ENCODE measurements around the gene HEPACAM2. TPM values are rescaled to one million over a fixed set of nuclear protein-coding genes. Genes with fewer than 3 reads are reported as not detected.

The HEPACAM2 gene
- total RNA-seq, 2 donors from 2014 or later, result 0.41 to 0.45 TPM

GRCh38 chr7:93205046-93205445 lies 21.2 kb downstream of the HEPACAM2 start:
- Histone ChIP-seq H3K27ac (no peak overlapping the region), H3K4me1 (replicated peaks) (peaks cover 9% of the 10 kb centered on the region), H3K36me3 (no peaks in the 10 kb centered on the region), H3K9me3 (no peaks in the 10 kb centered on the region), H3K27me3 (replicated peaks; ENCODE audit: insufficient read depth) (no peaks in the 10 kb centered on the region), H3K4me3 (no peak overlapping the region)
- TF ChIP-seq POLR2A (IDR thresholded peaks at IDR 0.05), result no peak
- TF ChIP-seq, protein P1, sequence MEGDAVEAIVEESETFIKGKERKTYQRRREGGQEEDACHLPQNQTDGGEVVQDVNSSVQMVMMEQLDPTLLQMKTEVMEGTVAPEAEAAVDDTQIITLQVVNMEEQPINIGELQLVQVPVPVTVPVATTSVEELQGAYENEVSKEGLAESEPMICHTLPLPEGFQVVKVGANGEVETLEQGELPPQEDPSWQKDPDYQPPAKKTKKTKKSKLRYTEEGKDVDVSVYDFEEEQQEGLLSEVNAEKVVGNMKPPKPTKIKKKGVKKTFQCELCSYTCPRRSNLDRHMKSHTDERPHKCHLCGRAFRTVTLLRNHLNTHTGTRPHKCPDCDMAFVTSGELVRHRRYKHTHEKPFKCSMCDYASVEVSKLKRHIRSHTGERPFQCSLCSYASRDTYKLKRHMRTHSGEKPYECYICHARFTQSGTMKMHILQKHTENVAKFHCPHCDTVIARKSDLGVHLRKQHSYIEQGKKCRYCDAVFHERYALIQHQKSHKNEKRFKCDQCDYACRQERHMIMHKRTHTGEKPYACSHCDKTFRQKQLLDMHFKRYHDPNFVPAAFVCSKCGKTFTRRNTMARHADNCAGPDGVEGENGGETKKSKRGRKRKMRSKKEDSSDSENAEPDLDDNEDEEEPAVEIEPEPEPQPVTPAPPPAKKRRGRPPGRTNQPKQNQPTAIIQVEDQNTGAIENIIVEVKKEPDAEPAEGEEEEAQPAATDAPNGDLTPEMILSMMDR (IDR thresholded peaks at IDR 0.05), result no peak
- 36% methylated on average over 2 of the region's 2 CpGs for WGBS
- no peak for DNase-seq (ENCODE audit: low spot score)
- intact Hi-C loops (cut with DNase I), result no loop called here

DNA sequence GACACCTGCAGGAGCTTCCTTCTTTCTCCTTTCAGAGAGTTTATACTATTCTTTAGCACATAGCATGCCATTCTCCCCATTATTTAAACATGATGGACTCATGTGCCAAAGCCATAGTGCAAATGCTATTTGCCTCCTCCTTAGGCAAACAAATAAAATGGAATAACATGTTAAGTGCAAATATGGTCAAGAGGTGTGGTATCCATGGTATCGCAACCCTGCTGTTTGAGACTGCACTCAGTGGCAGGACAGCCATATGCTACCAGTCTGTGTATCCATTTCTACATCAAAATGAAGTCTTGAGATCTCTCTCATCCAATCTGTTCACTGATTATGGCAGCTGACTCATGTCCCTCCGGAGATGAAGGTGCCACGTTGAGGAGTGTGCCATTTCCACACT lies 22.8 kb downstream of the HEPACAM2 start:
- H3K4me3 ChIP-seq, result no peak overlapping the region
- DNase-seq (ENCODE audit: low spot score), result peak; percentile 54
- H3K4me1 ChIP-seq (replicated peaks), result peaks cover 9% of the 10 kb centered on the region
- 53% methylated on average over 3 of the region's 3 CpGs for WGBS
- H3K27ac ChIP-seq, result no peak overlapping the region
- H3K27me3 ChIP-seq (replicated peaks; ENCODE audit: insufficient read depth), result no peaks in the 10 kb centered on the region
- intact Hi-C loops (cut with DNase I), result no loop called here
- no peaks in the 10 kb centered on the region for H3K36me3 ChIP-seq
- no peak for TF ChIP-seq POLR2A (IDR thresholded peaks at IDR 0.05)
- peak; percentile 87 for TF ChIP-seq POLR2AphosphoS5 (IDR thresholded peaks at IDR 0.05)
- H3K9me3 ChIP-seq, result no peaks in the 10 kb centered on the region

- DNase-seq (ENCODE audit: low spot score), result no peak
Measured at GRCh38 chr7:93202594-93203250, 23.5 kb downstream of the HEPACAM2 start.

GRCh38 chr7:93198472-93198871 lies 27.8 kb downstream of the HEPACAM2 start:
- Histone ChIP-seq H3K36me3 (no peaks in the 10 kb centered on the region), H3K4me1 (replicated peaks) (peaks cover 5% of the 10 kb centered on the region), H3K27ac (no peak overlapping the region), H3K9me3 (no peaks in the 10 kb centered on the region), H3K27me3 (replicated peaks; ENCODE audit: insufficient read depth) (no peaks in the 10 kb centered on the region), H3K4me3 (no peak overlapping the region)
- TF ChIP-seq POLR2A (IDR thresholded peaks at IDR 0.05) (no peak), POLR2AphosphoS5 (IDR thresholded peaks at IDR 0.05) (no peak)
- TF ChIP-seq, protein P1 (IDR thresholded peaks at IDR 0.05), result no peak
- intact Hi-C loops (cut with DNase I), result no loop called here
- no peak for DNase-seq (ENCODE audit: low spot score)

More at GRCh38 chr7:93202594-93203250, 23.5 kb downstream of the HEPACAM2 start:
- Histone ChIP-seq H3K4me1 (replicated peaks) (peaks cover 9% of the 10 kb centered on the region), H3K36me3 (no peaks in the 10 kb centered on the region), H3K27me3 (replicated peaks; ENCODE audit: insufficient read depth) (no peaks in the 10 kb centered on the region), H3K9me3 (no peaks in the 10 kb centered on the region), H3K27ac (no peak overlapping the region), H3K4me3 (no peak overlapping the region)
- 68% methylated on average over 5 of the region's 5 CpGs for WGBS
- no peak for TF ChIP-seq POLR2A (IDR thresholded peaks at IDR 0.05)
- TF ChIP-seq POLR2AphosphoS5 (IDR thresholded peaks at IDR 0.05), result no peak
- TF ChIP-seq, protein P1 (IDR thresholded peaks at IDR 0.05), result no peak
- intact Hi-C loops (cut with DNase I), result no loop called here

DNA sequence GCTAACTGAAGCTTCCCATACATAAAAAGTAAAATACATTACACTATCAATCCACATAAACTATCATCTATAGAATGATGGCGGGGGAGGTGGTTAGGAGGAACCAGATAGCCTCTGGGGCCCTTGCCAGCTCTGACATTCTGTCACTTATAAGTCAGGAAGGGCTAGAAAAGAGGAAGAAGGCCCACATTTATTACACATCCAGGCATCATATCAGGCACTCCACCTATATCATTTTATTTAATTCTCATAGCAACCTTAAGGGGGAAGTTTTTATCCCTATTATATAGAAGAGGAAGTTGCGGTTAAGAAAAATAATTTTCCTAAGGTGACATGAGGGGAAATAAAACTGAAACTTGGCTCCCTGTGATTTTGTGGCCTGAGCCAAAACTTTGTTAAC lies 29.9 kb downstream of the HEPACAM2 start:
- Histone ChIP-seq H3K4me1 (replicated peaks) (no peaks in the 10 kb centered on the region), H3K4me3 (no peak overlapping the region), H3K27ac (no peak overlapping the region), H3K27me3 (replicated peaks; ENCODE audit: insufficient read depth) (no peaks in the 10 kb centered on the region), H3K36me3 (no peaks in the 10 kb centered on the region), H3K9me3 (no peaks in the 10 kb centered on the region)
- TF ChIP-seq POLR2AphosphoS5 (IDR thresholded peaks at IDR 0.05) (no peak), POLR2A (IDR thresholded peaks at IDR 0.05) (no peak)
- TF ChIP-seq, protein P1 (IDR thresholded peaks at IDR 0.05), result no peak
- intact Hi-C loops (cut with DNase I), result no loop called here
- WGBS, result 71% methylated on average over 2 of the region's 2 CpGs
- DNase-seq (ENCODE audit: low spot score), result no peak

Measured in prostate gland (tissue), 2 donors.